ENCODE data around the gene SPAG16.

SPAG16 gene

GRCh38 chr2:214450118-214450894 lies 1166.0 kb downstream of the SPAG16 start:
- no peak for DNase-seq

- no peak for DNase-seq
These were observed 1167.4 kb downstream of the SPAG16 start for GRCh38 chr2:214451516-214452275.

Measured in activated CD4-positive, alpha-beta T cell treated with anti-CD3 and anti-CD28 coated beads for 48 hours (primary cell).